Activated naive CD8-positive, alpha-beta T cell treated with anti-CD3 and anti-CD28 coated beads, Interleukin-2, amount 10 ng/mL, durations not matched to agents 7 days and 5 days (primary cell): ENCODE measurements around the gene ACKR2. TPM values are rescaled to one million over a fixed set of nuclear protein-coding genes. Genes with fewer than 3 reads are reported as not detected.

ENCODE experiments used
- ATAC-seq: fragments of 150-1000 bp; cut with Tn5 transposase; one replicate; pipeline ENCODE4 v1.10.0; 2021; ENCODE audit warnings: low read depth, moderate library complexity
- POLR2A ChIA-PET: fragments of 350-600 bp; sonication (Branson Sonifier 250); formaldehyde crosslinking; loops from one replicate; lab custom pipeline; 2021; ENCODE audit warnings: antibody characterized with exemption; lab: Charles Lee
- DNase-seq: peaks from one replicate; pipeline ENCODE4 v3.0.0; 2021
- H3K27ac Mint-ChIP-seq: one replicate; pipeline ENCODE4 v1.8.0; 2022; ENCODE audit warnings: mild to moderate bottlenecking, mixed read lengths
- H3K27me3 Mint-ChIP-seq: one replicate; pipeline ENCODE4 v1.8.0; 2022; ENCODE audit warnings: mild to moderate bottlenecking, moderate library complexity, mixed read lengths
- H3K36me3 Mint-ChIP-seq: one replicate; pipeline ENCODE4 v1.8.0; 2021; ENCODE audit warnings: mild to moderate bottlenecking, mixed read lengths
- H3K4me1 Mint-ChIP-seq: one replicate; pipeline ENCODE4 v1.8.0; 2021; ENCODE audit warnings: mixed read lengths
- H3K4me3 Mint-ChIP-seq: one replicate; pipeline ENCODE4 v1.8.0; 2022; ENCODE audit warnings: mild to moderate bottlenecking, moderate library complexity, mixed read lengths
- H3K9me3 Mint-ChIP-seq: one replicate; pipeline ENCODE4 v1.8.0; 2021; ENCODE audit warnings: mixed read lengths
- total RNA-seq, 2 experiments: library from RNA; stranded (reverse); gene quantifications; one replicate each; pipeline ENCODE4 v1.2.3, GENCODE V29; 2021

ACKR2 gene, protein sequence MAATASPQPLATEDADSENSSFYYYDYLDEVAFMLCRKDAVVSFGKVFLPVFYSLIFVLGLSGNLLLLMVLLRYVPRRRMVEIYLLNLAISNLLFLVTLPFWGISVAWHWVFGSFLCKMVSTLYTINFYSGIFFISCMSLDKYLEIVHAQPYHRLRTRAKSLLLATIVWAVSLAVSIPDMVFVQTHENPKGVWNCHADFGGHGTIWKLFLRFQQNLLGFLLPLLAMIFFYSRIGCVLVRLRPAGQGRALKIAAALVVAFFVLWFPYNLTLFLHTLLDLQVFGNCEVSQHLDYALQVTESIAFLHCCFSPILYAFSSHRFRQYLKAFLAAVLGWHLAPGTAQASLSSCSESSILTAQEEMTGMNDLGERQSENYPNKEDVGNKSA
- total RNA-seq: 1 to 10 TPM; 3.7 to 3.9 TPM

DNA sequence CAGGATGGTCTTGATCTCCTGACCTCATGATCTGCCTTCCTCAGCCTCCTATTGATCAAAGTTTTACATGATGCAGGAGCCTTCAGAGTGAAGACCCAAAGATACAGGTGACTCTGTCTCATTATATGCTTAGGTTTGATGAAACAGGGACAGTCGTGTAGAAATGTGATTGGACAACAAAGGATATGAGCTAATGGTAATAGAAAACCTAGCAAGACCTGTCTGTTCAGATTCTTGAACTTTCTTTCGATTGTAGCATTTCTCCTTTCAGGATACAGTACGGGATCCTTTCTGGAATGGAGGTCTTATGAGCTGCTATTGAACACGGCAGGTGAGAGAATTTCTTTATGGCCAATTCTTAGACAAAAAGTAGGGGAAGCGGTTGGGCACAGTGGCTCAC is at the start of gene ACKR2:
TSS of gene ACKR2 (plus strand) at position 244 of the 400 bp plus-strand sequence. CDS start 55,058 bp downstream, outside the sequence.
- Mint-ChIP-seq H3K27ac (no peak within 1 kb of the TSS), H3K27me3 (peaks cover 42% of the 10 kb centered on the region), H3K4me3 (no peak within 1 kb of the TSS), H3K36me3 (peaks cover 1% of the 10 kb centered on the region), H3K4me1 (peaks cover 6% of the 10 kb centered on the region), H3K9me3 (no peaks in the 10 kb centered on the region)
- POLR2A ChIA-PET: interaction anchor here (0.6 kb wide), 1 partner anchor 821 kb away, joined by 3 read pairs; no protein-coding TSS in a partner anchor
- no peak for DNase-seq
- ATAC-seq: no peak

DNA sequence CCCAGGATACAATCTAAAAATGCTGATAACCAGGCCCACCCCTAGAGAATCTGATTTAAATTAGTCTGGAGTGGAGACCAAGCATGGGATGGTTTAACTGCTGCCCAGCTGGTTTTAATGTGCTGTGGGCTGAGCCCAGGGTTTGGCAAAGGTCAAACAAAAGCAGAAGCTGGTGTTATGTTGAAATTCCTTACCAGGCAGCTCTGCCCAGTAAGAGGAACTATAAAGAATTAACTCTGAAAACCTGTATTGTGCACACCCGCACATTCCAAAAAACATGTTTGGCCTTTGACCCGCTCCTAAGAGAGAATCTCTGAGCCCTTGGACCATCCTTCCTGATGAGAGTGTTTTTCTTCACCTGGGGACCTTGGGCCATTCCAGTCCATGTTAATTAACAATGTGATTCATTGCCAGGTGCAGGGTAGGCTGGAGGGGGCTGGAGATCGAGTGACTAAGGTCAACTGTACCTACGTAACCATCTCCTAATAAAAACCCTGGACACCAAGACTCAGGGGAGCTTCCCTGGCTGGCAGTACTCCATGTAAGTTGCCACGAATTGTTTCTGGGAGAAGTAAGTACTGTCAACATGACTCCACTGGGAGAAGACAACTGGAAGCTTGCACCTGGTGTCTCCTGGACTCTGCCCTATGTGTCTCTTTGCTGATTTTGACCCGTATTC is 47.1 kb upstream of the ACKR2 start:
- H3K9me3 Mint-ChIP-seq: no peaks in the 10 kb centered on the region
- H3K27me3 Mint-ChIP-seq: peaks cover 24% of the 10 kb centered on the region
- H3K36me3 Mint-ChIP-seq: no peaks in the 10 kb centered on the region
- no peak overlapping the region for H3K4me3 Mint-ChIP-seq
- POLR2A ChIA-PET: no interaction called here
- no peak for ATAC-seq
- no peaks in the 10 kb centered on the region for H3K4me1 Mint-ChIP-seq
- no peak for DNase-seq
- no peak overlapping the region for H3K27ac Mint-ChIP-seq

DNA sequence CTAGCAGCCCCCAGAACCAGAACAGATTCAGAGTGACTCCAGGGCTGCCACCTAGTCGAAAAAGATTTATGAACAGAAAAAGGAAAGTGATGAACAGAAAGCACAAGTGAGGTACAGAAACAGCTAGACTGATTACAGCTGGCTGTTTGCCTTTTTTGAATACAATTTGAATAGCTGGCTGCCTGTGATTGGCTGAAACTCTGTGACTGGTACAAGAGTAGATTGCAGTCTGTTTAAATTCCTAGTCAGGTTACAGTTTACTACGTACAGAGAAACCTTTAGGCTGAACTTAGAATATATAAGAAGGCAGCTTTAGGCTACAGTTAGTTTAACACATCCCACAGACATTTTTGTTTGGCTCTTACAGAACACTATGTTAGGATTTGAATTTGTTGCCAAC is 46.2 kb upstream of the ACKR2 start:
- DNase-seq (no peak), ATAC-seq (no peak)
- Mint-ChIP-seq H3K4me1 (no peaks in the 10 kb centered on the region), H3K27me3 (peaks cover 17% of the 10 kb centered on the region), H3K9me3 (no peaks in the 10 kb centered on the region), H3K4me3 (no peak overlapping the region), H3K27ac (no peak overlapping the region), H3K36me3 (no peaks in the 10 kb centered on the region)
- POLR2A ChIA-PET: no interaction called here

DNA sequence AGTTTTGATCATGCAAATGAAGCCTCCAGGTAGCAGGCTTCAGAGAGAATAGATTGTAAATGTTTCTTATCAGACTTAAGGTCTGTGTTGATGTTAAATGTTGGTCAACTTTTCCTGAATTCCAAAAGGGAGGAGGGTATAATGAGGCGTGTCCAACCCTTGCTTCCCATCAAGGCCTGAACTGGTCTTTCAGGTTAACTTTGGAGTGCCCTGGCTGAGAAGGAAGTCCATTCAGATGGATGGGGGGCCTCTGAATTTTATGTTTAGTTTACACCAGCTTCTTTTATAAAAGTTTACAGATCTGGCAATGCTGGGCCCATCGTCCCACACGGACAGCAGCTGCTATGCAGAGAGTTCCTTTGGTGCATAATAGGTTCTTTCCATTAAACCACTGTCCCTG is 45.1 kb upstream of the ACKR2 start:
- Mint-ChIP-seq H3K27ac (no peak overlapping the region), H3K4me3 (no peak overlapping the region)
- no peak for ATAC-seq

DNA sequence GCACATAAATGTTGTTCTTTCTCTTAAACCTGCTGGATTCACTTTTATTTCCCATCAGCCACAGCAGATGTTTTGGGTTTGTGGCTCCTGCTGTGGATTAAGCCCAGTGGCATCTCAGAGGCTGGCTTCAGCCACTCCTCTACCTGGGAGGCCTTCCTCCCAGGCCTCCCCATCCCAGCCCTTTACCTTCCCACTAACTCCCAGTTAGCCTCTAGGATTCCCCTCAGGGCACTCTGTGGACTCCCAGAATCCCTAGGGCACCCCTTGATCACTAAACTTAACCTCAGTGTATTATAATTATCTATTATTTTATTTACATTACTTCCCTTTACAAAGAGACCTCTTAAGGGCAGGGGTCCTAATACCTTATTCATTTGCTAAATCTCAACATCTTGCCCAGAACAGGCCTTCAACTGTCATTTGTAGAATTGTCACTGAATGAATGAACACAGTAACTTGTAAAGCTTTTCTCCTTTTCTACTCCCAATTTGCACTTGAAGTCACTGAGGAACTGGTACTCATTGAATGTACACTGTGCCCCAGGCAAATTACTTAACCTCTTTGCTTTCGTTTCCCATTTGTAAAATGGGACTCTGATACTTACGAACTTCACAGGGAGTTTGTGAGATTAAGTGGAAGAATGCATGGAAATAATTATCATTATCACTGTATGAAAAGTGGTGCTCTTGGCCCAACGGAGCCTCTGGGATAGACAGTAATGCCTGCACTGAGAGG is 44.5 kb upstream of the ACKR2 start:
- no peak overlapping the region for H3K4me3 Mint-ChIP-seq
- peaks cover 9% of the 10 kb centered on the region for H3K27me3 Mint-ChIP-seq
- no peaks in the 10 kb centered on the region for H3K4me1 Mint-ChIP-seq
- no peaks in the 10 kb centered on the region for H3K36me3 Mint-ChIP-seq
- no peaks in the 10 kb centered on the region for H3K9me3 Mint-ChIP-seq
- POLR2A ChIA-PET: no interaction called here
- no peak for DNase-seq
- no peak for ATAC-seq
- H3K27ac Mint-ChIP-seq: no peak overlapping the region

More for the DNA sequence above, 45.1 kb upstream of the ACKR2 start:
- Mint-ChIP-seq H3K36me3 (no peaks in the 10 kb centered on the region), H3K4me1 (no peaks in the 10 kb centered on the region), H3K27me3 (peaks cover 9% of the 10 kb centered on the region), H3K9me3 (no peaks in the 10 kb centered on the region)
- POLR2A ChIA-PET: no interaction called here
- DNase-seq: no peak

DNA sequence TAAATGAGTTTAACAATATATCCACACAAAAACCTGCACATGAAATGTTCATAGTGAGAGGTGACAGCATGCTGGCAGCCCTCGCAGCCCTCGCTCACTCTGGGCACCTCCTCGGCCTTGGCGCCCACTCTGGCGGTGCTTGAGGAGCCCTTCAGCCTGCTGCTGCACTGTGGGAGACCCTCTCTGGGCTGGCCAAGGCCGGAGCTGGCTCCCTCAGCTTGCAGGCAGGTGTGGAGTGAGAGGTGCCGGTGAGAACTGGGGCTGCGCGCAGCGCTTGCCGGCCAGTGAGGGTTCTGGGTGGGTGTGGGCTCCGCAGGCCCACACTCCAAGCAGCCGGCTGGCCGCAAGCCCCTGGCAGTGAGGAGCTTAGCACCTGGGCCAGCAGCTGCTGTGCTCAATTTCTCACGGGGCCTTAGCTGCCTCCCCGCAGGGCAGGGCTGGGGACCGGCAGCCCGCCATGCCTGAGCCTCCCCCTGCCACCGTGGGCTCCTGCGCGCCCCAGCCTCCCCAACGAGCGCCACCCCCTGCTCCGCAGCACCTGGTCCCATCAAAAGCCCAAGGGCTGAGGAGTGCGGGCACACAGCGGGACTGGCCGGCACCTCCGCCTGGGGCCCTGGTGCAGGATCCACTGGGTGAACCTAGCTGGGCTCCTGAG is 39.6 kb upstream of the ACKR2 start:
- Mint-ChIP-seq H3K27me3 (peaks cover 11% of the 10 kb centered on the region), H3K9me3 (no peaks in the 10 kb centered on the region), H3K4me3 (no peak overlapping the region), H3K36me3 (no peaks in the 10 kb centered on the region), H3K4me1 (peaks cover 13% of the 10 kb centered on the region), H3K27ac (no peak overlapping the region)
- POLR2A ChIA-PET: no interaction called here
- ATAC-seq: no peak
- no peak for DNase-seq

DNA sequence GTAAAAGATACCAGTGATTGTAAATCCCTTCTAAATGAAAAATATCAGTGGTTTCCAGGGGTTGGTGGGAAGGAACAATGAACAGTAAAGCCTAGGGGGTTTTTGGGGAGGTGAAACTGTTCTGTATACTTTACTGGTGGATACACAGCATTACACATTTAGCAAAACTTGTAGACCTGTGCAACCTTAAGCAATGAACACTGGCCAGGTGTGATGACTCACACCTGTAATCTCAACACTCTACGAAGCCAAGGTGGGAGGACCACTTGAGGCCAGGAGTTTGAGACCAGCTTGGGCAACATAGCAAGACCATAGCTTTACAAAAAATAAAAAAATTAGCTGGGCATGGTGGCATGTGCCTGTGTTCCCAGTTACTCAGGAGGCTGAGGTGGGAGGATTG is 38.0 kb upstream of the ACKR2 start:
- Mint-ChIP-seq H3K4me3 (peak overlapping the region; percentile 24), H3K27ac (no peak overlapping the region), H3K9me3 (no peaks in the 10 kb centered on the region), H3K27me3 (peaks cover 9% of the 10 kb centered on the region), H3K36me3 (no peaks in the 10 kb centered on the region), H3K4me1 (peaks cover 13% of the 10 kb centered on the region)
- POLR2A ChIA-PET: interaction anchor here (0.6 kb wide), 1 partner anchor 24 kb away, joined by 4 read pairs; no protein-coding TSS in a partner anchor
- no peak for DNase-seq
- no peak for ATAC-seq

DNA sequence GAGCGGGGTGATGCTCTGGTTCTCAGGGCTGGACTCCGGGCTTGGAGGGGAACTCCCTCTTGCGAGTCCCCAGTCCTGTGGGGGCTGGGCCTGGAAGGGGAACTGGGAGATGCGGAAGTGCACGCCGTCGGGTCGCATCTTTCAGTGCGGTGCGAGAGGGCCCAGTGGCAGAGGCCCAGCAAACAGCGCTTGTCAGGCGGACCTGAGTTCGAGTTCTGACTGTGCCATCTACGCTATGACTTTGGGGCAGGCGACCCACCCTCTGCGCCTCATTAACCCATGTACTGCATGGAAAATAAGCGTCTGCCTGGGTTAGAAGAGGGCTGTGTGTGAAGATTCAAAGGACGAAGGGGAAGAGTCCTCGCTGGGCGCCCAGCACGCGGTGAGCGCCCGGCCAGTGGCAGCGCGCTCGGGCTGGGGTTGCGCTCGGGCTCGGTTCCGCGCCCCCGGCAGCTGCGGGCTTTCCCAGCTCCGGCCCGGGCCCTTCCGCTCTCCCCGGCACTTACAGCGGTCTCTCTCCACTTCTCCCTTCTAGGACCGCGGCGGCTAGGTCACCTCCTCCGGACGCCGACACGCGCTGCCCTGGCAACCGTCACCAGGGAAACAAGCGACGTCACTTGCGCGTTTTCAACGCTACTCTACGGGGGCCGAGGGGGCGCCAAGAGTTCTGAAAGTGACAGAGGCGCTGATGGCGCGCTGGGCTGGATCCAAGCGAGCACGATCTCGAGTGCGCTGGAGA is 36.4 kb upstream of the ACKR2 start, which contains the start of gene CCDC13:
TSS of gene CCDC13 (minus strand) at position 584 of the 739 bp plus-strand sequence. CDS start 14,908 bp downstream, outside the sequence.
- Mint-ChIP-seq H3K4me3 (peak within 1 kb of the TSS; percentile 92), H3K27ac (peak within 1 kb of the TSS; percentile 85), H3K9me3 (no peaks in the 10 kb centered on the region), H3K27me3 (peaks cover 2% of the 10 kb centered on the region), H3K4me1 (peaks cover 13% of the 10 kb centered on the region), H3K36me3 (no peaks in the 10 kb centered on the region)
- ATAC-seq: peak; percentile 88
- peak; percentile 94 for DNase-seq
- POLR2A ChIA-PET: no interaction called here

DNA sequence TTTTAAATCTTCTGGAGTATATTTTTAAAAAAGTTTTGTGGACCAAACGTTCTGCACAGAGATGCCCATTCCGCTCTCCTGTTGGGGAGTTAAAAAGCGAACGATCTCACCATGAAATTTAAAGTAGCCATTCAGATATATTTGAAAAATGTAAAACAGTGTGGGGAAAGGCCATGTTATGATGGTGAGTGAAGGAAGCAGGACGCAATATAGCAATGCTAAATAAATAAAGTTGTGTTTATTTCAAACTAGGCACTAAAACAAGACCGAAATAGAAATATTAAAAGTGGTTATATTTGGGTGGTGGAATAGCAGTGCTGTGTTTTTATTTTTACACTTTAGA is 35.9 kb upstream of the ACKR2 start:
- peaks cover 13% of the 10 kb centered on the region for H3K4me1 Mint-ChIP-seq
- POLR2A ChIA-PET: no interaction called here
- peaks cover 2% of the 10 kb centered on the region for H3K27me3 Mint-ChIP-seq
- no peaks in the 10 kb centered on the region for H3K36me3 Mint-ChIP-seq
- DNase-seq: no peak
- peak overlapping the region; percentile 85 for H3K27ac Mint-ChIP-seq
- H3K9me3 Mint-ChIP-seq: no peaks in the 10 kb centered on the region
- peak; percentile 30 for ATAC-seq
- H3K4me3 Mint-ChIP-seq: peak overlapping the region; percentile 92

DNA sequence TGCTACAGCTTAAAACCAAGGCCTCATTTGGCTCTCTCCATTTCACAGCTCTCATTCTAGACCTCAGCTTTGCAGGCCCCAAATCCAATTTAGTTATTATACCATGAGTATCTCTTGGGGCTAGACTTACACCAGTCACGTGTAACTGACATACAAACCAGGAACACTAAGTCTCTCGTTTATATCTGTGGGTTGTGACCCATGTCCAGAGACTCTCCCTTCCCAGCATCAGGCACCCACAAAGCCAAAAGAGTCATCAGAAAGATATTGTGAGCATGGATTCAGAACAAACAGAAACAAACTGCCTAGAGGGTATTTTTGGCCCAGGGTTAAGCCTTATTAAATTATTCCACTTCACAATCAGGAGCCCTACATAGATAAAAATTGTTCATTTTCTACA is 30.6 kb upstream of the ACKR2 start:
- no peaks in the 10 kb centered on the region for H3K9me3 Mint-ChIP-seq
- no peak overlapping the region for H3K27ac Mint-ChIP-seq
- no peak for DNase-seq

DNA sequence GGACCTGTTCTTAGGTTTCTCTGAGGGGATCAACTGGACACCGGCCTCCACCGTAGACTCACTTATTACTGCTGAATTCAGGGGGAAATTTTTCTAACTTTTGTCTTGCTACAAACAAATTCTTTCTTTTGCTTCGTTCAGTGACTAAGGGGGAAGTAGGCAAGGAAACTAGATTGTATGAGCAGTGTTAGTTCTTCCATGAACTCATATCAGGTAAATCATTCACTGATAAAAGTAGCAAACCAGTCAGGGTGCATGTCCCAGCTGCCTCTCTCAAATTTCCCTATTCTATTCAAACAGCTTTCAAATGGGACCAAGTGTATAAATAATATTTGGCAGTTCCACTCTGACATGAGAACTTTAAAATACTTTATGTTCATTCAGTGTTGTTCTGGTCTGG is 28.8 kb upstream of the ACKR2 start:
- POLR2A ChIA-PET: no interaction called here
- DNase-seq: no peak
- H3K36me3 Mint-ChIP-seq: peaks cover 3% of the 10 kb centered on the region
- no peaks in the 10 kb centered on the region for H3K27me3 Mint-ChIP-seq
- no peaks in the 10 kb centered on the region for H3K9me3 Mint-ChIP-seq
- peaks cover 3% of the 10 kb centered on the region for H3K4me1 Mint-ChIP-seq
- ATAC-seq: no peak
- H3K27ac Mint-ChIP-seq: no peak overlapping the region
- no peak overlapping the region for H3K4me3 Mint-ChIP-seq

More for the DNA sequence above, 30.6 kb upstream of the ACKR2 start:
- Mint-ChIP-seq H3K27me3 (no peaks in the 10 kb centered on the region), H3K4me3 (no peak overlapping the region), H3K36me3 (peaks cover 3% of the 10 kb centered on the region), H3K4me1 (peaks cover 3% of the 10 kb centered on the region)
- no peak for ATAC-seq
- POLR2A ChIA-PET: no interaction called here

DNA sequence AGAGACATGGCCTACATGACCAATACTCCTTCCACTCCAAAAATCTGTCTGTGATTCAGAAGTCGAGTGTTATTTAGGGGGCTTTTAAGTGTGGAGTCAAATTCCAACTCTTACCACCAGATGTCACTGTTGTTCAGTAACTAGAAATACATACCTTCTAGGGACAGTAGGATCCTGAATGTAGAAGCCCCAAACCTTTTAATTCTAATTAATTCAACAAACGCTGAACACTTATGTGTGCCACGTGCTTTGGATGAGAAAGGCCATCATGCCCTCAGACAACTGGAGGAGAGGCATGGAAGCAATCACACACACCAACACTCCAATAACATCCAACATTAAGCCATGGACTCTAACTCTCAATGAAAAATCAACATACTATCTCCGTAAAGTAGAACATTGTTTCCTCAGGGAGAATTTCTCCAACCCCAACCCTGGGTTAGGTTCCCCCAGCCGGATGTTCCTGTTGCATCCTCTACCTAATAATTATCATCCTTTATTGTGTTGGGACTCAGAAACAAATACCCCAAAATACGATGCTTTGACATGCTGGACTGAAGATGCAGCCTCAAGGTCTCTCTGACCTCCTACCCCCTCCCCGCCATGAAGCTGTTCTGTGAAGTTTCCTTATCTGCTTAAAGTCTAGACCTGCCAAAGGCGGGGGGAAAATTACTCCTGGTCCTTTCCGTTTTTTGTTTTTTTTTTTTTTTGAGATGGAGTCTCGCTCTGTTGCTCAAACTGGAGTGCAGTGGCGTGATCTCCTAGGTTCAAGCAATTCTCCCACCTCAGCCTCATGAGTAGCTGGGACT is 28.1 kb upstream of the ACKR2 start:
- Mint-ChIP-seq H3K36me3 (peaks cover 5% of the 10 kb centered on the region), H3K9me3 (no peaks in the 10 kb centered on the region), H3K4me1 (peaks cover 3% of the 10 kb centered on the region), H3K27me3 (no peaks in the 10 kb centered on the region), H3K27ac (no peak overlapping the region), H3K4me3 (no peak overlapping the region)
- ATAC-seq (peak; percentile 84), DNase-seq (no peak)
- POLR2A ChIA-PET: no interaction called here
